Stimulated activated naive CD8-positive, alpha-beta T cell treated with anti-CD3 and anti-CD28 coated beads, Interleukin-15, Interleukin-2, amounts not matched to agents 100 ng/mL and 50 ng/mL, for 24 hours (primary cell): ENCODE data around the gene DRG1.
"Not testable (repeated sequence)": the region's sequence is repeated elsewhere in the genome, so short reads cannot be mapped to it uniquely, and the experiment has no call there.

ENCODE experiments used
- H3K27ac Mint-ChIP-seq: one replicate; pipeline ENCODE4 v1.8.0; 2021; ENCODE audit warnings: mild to moderate bottlenecking, mixed read lengths
- H3K27me3 Mint-ChIP-seq: one replicate; pipeline ENCODE4 v1.8.0; 2021; ENCODE audit warnings: mixed read lengths
- H3K36me3 Mint-ChIP-seq: one replicate; pipeline ENCODE4 v1.8.0; 2021; ENCODE audit warnings: low read depth, mixed read lengths
- H3K4me1 Mint-ChIP-seq: one replicate; pipeline ENCODE4 v1.8.0; 2021; ENCODE audit warnings: low read depth, mixed read lengths
- H3K4me3 Mint-ChIP-seq: one replicate; pipeline ENCODE4 v1.8.0; 2021; ENCODE audit warnings: mild to moderate bottlenecking, mixed read lengths
- H3K9me3 Mint-ChIP-seq: one replicate; pipeline ENCODE4 v1.8.0; 2021; ENCODE audit warnings: mixed read lengths

DRG1 gene

DNA sequence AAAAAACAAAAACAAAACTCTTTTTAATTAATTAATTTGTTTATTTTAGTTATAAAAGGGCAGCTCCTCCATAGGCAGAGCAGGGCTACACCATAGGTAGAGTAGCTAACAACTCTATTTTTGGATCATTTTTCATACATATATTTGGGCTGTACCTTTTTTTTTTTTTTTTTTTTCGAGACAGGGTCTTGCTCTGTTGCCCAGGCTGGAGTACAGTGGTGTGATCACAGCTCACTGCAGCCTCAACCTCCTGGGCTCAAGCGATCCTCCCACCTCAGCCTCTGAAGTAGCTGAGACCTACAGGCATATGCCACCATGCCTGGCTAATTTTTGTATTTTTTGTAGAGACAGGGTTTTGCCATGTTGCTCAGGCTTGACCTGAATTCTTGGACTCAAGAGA lies 2.9 kb downstream of the DRG1 start:
- Mint-ChIP-seq H3K4me1 (peaks cover 37% of the 10 kb centered on the region), H3K36me3 (peaks cover 50% of the 10 kb centered on the region), H3K27ac (peak overlapping the region; percentile 43)
- H3K4me3 Mint-ChIP-seq, H3K27me3 Mint-ChIP-seq, H3K9me3 Mint-ChIP-seq: not testable (repeated sequence)

DNA sequence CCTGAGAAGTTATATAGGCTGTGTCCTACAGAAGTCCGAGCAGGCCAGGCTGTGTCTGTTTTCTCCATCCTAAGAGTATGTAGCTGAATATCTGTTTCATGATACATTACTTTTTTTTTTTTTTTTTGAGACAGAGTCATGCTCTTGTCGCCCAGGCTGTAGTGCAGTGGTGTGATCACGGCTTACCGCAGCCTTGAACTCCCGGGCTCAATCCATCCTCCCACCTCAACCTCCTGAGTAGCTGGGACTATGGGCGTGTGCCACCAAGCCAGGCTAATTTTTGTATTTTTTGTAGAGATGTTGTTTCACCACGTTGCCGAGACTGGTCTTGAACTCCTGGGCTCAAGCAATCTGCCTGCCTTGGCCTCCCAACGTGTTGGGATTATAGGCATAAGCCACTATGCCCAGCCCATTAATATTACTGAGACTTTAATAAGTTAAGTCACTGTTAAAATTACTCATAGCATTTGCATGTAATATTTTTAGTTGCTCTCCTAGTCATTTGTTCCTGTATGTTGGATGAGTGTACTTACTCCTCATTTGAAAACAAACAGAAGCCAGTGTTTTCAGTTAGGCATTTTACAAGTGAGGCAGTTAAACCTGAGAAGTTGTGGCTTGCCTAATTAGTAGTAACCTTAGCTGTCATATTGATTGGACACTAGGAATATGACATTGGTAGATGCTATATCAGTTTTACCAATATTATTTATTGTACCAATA lies 26.1 kb downstream of the DRG1 start:
- Mint-ChIP-seq H3K36me3 (peaks cover 81% of the 10 kb centered on the region), H3K4me1 (no peaks in the 10 kb centered on the region), H3K4me3 (no peak overlapping the region), H3K27me3 (no peaks in the 10 kb centered on the region), H3K27ac (no peak overlapping the region), H3K9me3 (no peaks in the 10 kb centered on the region)

DNA sequence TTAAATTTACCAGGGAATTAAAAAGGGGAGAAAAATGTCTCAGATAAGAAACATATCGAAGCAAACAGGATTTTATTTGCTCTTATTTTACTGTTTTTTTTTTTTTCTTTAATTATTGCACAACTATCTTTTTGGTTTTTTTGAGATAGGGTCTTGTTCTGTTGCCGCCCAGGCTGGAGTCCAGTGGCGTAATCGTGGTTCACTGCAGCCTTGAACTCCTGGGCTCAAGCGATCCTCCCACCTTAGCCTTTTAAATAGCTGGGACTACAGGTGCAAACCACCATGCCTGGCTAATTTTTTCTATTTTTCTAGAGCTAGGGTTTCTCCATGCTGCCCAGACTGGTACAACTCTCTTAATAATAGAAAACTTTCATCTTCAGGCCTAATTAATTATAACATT lies 32.5 kb downstream of the DRG1 start:
- H3K27me3 Mint-ChIP-seq = no peaks in the 10 kb centered on the region
- H3K27ac Mint-ChIP-seq = peak overlapping the region; percentile 49
- H3K9me3 Mint-ChIP-seq = no peaks in the 10 kb centered on the region
- H3K36me3 Mint-ChIP-seq = peaks cover 82% of the 10 kb centered on the region
- no peaks in the 10 kb centered on the region for H3K4me1 Mint-ChIP-seq
- H3K4me3 Mint-ChIP-seq = no peak overlapping the region

DNA sequence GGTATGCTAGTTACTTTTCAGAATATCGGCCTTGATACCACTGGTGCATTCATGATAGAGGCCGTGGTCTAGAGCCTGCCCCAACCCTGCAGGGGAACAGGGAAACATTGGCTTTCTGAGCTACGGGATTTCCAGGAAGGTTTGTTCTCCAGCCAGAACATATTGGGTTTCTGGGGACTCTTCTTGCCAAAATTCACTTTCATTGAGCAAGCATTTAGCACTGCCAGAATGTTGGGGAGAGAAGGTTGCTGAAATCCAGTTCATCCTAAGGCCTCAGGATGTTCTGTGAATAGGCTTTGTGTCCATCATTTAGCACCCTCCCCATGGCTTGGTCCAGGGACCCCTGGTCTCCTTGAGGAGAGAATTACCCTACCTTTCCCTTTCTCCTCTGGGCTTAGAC lies 36.7 kb downstream of the DRG1 start:
- no peaks in the 10 kb centered on the region for H3K4me1 Mint-ChIP-seq
- peaks cover 88% of the 10 kb centered on the region for H3K36me3 Mint-ChIP-seq
- no peak overlapping the region for H3K4me3 Mint-ChIP-seq
- H3K9me3 Mint-ChIP-seq = no peaks in the 10 kb centered on the region
- H3K27ac Mint-ChIP-seq = no peak overlapping the region
- no peaks in the 10 kb centered on the region for H3K27me3 Mint-ChIP-seq

DNA sequence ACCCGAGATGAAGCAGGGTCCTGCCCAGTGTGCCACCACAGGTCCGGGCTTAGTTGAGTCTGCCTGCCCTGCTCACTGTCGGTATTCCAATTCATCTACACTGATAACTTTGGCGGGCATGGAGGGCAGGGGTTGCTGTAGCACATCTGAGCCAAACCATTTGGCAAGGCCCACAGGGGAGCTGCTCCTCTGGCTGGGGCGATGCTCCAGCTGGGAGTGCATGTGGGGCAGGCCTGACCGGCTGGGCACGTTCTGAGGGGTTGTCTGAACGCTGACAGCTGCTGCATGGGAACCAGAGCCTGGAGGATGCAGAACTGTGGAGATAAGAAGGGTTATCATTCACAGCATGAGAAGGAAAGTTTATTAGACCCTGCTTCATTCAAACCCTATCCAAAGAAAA lies 40.4 kb downstream of the DRG1 start:
- Mint-ChIP-seq H3K27ac (peak overlapping the region; percentile 63), H3K4me1 (no peaks in the 10 kb centered on the region), H3K36me3 (peaks cover 94% of the 10 kb centered on the region), H3K9me3 (no peaks in the 10 kb centered on the region), H3K27me3 (no peaks in the 10 kb centered on the region), H3K4me3 (no peak overlapping the region)

DNA sequence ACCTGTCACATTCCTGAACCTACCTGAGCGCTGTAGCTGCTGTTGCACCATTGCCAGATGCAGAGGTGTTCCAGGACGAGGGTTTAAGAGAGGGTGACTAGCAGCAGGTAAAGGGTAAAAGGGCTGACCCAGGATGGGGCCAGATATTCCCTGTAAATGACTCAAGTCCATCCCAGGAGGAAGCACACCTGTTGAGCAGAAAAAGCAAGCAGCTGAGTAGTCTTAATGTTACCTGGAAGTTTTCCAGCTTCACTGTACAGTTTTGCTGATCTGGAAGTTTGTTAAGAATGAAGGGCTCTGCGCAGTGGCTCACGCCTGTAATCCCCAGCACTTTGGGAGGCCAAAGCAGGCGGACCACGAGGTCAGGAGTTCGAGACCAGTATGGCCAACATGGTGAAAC lies 41.3 kb downstream of the DRG1 start:
- peaks cover 96% of the 10 kb centered on the region for H3K36me3 Mint-ChIP-seq

DNA sequence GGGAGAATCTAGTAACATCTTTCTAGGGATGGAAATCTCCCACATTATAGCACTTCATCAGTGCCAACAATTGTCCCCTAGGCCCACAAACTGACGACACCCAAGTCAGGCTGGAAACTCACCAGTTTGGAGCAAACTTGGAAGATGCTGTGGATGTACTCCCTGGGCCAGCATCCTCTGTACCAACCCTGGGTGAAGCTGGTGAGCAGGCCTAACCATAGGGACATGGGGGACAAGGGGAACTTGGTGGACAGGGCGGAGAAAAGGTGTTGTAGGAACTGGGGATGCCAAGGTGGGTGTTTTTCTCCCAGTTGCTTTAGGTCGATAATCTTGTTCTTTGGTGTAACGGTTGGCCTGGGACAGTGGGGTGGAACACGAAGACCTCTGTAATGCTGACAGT lies 42.2 kb downstream of the DRG1 start:
- Mint-ChIP-seq H3K27ac (peak overlapping the region; percentile 53), H3K27me3 (no peaks in the 10 kb centered on the region), H3K9me3 (no peaks in the 10 kb centered on the region), H3K36me3 (peaks cover 89% of the 10 kb centered on the region), H3K4me3 (no peak overlapping the region), H3K4me1 (no peaks in the 10 kb centered on the region)

More for the DNA sequence above, 41.3 kb downstream of the DRG1 start:
- H3K27ac Mint-ChIP-seq = peak overlapping the region; percentile 17
- no peaks in the 10 kb centered on the region for H3K9me3 Mint-ChIP-seq
- H3K4me3 Mint-ChIP-seq = no peak overlapping the region
- no peaks in the 10 kb centered on the region for H3K27me3 Mint-ChIP-seq
- H3K4me1 Mint-ChIP-seq = no peaks in the 10 kb centered on the region

DNA sequence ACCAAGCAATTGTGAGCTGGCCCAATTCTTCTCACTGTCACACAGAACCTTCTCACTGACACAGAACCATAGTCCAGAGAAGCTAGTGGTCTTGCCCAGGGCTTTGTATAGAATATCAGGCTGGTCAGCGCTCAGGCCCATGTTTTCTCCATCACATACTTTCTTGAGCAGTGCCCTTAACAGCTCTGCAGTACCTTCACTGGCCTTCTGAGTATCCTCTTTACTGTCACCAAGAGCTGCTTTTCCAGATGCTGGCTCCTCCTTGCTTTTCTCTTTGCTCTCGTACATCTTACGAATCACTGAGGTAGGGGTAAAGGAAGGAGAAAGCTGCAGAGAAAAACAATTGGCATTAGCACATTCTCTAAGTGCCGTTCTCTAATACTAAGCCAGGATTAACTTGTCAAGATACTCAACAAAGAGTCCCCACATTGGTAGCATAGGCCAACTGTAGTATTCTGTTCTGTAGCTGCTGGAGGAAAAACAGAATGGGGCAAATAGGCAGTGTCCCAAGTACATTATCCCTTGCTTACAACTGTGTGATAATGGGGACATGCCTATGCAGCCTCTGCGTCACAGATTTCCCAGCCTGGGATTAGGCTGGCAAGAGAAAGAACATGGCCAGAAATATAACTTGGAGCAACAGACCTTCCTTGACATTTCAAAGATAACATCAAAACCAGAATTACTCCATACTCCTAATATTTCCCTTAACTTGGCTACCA lies 43.5 kb downstream of the DRG1 start:
- H3K9me3 Mint-ChIP-seq = no peaks in the 10 kb centered on the region
- peaks cover 85% of the 10 kb centered on the region for H3K36me3 Mint-ChIP-seq
- no peak overlapping the region for H3K27ac Mint-ChIP-seq
- H3K4me3 Mint-ChIP-seq = no peak overlapping the region
- H3K4me1 Mint-ChIP-seq = no peaks in the 10 kb centered on the region
- H3K27me3 Mint-ChIP-seq = no peaks in the 10 kb centered on the region

DNA sequence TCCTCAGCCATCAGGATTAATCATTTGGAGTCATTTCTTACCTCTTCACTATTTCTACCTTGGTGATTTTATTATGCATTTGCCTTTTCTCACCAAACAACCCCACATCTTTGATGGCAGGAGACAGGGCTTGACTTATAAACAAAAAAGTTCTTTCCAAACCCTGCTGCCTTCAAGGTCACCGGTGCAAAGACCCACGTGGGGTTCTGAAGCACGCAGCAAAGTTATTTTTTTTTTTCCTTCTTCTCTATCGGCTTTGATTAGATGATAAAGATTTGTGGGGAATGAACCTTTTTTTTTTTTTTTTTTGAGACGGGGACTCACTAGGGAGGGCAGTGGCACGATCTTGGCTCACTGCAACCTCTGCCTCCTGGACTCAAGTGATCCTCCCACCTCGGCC lies 44.1 kb downstream of the DRG1 start:
- H3K27me3 Mint-ChIP-seq = no peaks in the 10 kb centered on the region
- peaks cover 85% of the 10 kb centered on the region for H3K36me3 Mint-ChIP-seq
- H3K4me1 Mint-ChIP-seq = no peaks in the 10 kb centered on the region
- no peak overlapping the region for H3K4me3 Mint-ChIP-seq
- H3K27ac Mint-ChIP-seq = no peak overlapping the region
- H3K9me3 Mint-ChIP-seq = no peaks in the 10 kb centered on the region

DNA sequence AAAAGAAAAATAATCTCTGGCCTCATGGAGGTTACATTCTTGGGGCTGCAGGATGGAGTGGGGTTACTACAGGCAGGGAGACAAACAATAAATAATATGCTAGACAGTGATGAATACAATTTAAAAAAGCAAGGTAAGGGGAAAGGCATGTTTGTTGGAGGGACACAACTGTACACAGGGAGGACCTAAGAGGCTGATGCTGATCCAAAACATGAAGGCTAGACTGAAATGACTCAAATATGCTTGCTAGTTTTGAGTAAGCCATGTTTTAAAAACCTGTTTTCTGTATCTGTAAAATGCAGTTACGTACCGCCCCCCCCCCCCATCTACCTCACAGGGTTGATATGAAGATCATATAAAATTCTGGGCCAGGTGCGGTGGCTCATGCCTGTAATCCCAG lies 46.2 kb downstream of the DRG1 start:
- no peaks in the 10 kb centered on the region for H3K9me3 Mint-ChIP-seq
- H3K27ac Mint-ChIP-seq = peak overlapping the region; percentile 38
- no peaks in the 10 kb centered on the region for H3K4me1 Mint-ChIP-seq
- no peak overlapping the region for H3K4me3 Mint-ChIP-seq
- H3K36me3 Mint-ChIP-seq = peaks cover 80% of the 10 kb centered on the region
- H3K27me3 Mint-ChIP-seq = no peaks in the 10 kb centered on the region

DNA sequence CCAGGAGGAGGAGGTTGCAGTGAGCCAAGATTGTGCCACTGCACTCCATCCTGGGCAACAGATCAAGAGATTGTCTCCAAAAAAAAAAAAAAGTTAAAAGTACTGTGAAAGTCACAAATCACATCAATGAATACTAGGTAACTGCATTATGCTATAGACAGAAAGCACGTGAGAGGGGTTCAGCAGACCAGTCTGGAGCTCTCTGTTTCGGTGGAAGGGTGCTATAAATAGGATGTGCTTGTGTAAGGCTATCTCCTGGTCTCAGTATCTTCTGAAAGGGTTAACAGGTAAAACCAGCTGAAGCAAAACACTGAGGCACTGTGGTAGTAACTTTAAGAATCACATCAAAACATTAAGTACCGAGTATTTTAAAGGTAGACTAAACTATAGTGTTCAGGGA lies 46.8 kb downstream of the DRG1 start:
- H3K27me3 Mint-ChIP-seq = no peaks in the 10 kb centered on the region
- no peaks in the 10 kb centered on the region for H3K4me1 Mint-ChIP-seq
- H3K9me3 Mint-ChIP-seq = no peaks in the 10 kb centered on the region
- H3K36me3 Mint-ChIP-seq = peaks cover 75% of the 10 kb centered on the region
- no peak overlapping the region for H3K4me3 Mint-ChIP-seq
- H3K27ac Mint-ChIP-seq = no peak overlapping the region

DNA sequence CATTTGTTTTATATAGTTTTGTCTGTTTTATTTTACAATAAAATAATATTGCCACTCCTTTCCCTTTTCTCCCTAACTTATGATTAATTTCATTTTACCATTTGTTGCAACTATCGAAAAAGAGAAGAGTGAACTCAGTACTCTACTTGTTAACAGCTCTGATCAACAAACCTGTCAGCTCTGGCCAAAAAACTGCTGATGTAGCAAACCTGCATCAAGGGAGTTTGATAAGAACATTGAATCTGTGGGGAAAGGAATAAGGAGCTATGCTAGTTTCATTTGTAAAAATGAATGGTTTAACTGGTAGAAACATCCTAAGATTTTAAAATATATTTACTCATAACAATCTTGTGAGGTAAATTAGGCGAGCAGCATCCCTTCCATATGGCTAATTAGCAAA lies 47.4 kb downstream of the DRG1 start:
- Mint-ChIP-seq H3K9me3 (no peaks in the 10 kb centered on the region), H3K27ac (no peak overlapping the region), H3K27me3 (no peaks in the 10 kb centered on the region), H3K4me1 (no peaks in the 10 kb centered on the region), H3K36me3 (peaks cover 74% of the 10 kb centered on the region), H3K4me3 (no peak overlapping the region)

DNA sequence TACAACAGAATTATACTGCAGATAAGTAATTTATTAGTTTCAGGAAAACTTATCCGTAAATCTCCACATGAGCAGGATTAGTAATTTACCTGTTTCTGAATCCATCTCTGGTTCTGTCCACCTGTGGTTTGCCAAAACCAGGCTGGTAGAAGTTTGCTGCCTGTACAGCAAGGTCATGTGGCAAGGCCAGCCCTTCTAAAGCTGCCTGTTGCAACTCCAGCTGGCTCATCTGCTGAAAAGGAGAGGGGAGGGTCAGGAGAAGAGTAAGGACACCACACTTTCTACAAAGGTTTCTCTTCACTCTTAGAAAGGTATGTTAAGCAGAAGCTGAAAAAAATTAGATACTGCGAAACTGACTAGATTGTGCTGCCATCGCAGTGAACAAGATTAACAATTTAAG lies 47.9 kb downstream of the DRG1 start:
- Mint-ChIP-seq H3K9me3 (no peaks in the 10 kb centered on the region), H3K4me3 (no peak overlapping the region), H3K27ac (no peak overlapping the region), H3K27me3 (no peaks in the 10 kb centered on the region), H3K36me3 (peaks cover 74% of the 10 kb centered on the region), H3K4me1 (no peaks in the 10 kb centered on the region)

DNA sequence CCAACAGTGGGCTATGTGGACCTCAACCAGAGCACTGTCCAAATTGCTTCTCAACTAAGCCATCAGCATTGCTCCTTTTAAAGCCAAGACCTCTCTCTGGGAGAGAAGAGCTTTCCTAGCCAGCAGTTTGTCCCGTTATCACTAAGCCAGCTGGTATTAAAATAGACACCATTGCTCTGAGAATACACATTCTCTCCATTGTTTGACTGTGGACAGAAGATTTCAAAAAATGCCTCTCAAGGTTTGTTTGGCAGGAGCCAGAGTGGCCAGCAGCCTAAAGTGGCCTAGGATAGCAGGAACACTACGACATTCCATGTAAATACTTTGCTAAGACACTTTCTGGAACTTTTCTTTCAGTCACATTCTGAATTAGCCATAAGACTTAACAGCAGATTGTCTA lies 49.0 kb downstream of the DRG1 start:
- Mint-ChIP-seq H3K4me1 (no peaks in the 10 kb centered on the region), H3K27me3 (no peaks in the 10 kb centered on the region)

DNA sequence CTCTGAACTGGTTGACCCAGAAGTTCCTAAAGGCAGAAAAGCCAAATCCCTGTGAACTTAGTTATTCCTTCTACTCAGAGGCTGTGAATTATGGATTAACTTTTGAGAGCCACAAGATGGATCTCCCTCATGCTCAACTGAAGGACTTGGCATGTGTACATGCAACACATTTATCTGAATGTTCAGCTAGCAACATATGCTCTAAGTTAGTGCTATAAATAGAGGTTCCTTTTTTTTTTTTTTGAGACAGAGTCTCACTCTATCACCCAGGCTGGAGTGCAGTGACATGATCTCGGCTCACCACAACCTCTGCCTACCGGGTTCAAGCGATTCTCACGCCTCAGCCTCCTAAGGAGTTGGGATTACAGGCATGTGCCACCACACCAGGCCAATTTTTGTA lies 50.1 kb downstream of the DRG1 start:
- Mint-ChIP-seq H3K4me3 (no peak overlapping the region), H3K27me3 (no peaks in the 10 kb centered on the region), H3K4me1 (no peaks in the 10 kb centered on the region), H3K9me3 (no peaks in the 10 kb centered on the region), H3K36me3 (peaks cover 71% of the 10 kb centered on the region), H3K27ac (no peak overlapping the region)

More for the DNA sequence above, 49.0 kb downstream of the DRG1 start:
- no peak overlapping the region for H3K27ac Mint-ChIP-seq
- no peak overlapping the region for H3K4me3 Mint-ChIP-seq
- peaks cover 72% of the 10 kb centered on the region for H3K36me3 Mint-ChIP-seq
- H3K9me3 Mint-ChIP-seq = no peaks in the 10 kb centered on the region
